ENCODE measurements around the gene THEM5.
"Not testable (repeated sequence)": the region's sequence is repeated elsewhere in the genome, so short reads cannot be mapped to it uniquely, and the experiment has no call there.

The THEM5 gene

GRCh38 chr1:151867765-151868411 lies 14.4 kb upstream of the THEM5 start:
- DNase-seq (ENCODE audit: low spot score): no peak

- DNase-seq (ENCODE audit: low spot score): no peak
These were observed 13.8 kb upstream of the THEM5 start for GRCh38 chr1:151867321-151867720.

DNA sequence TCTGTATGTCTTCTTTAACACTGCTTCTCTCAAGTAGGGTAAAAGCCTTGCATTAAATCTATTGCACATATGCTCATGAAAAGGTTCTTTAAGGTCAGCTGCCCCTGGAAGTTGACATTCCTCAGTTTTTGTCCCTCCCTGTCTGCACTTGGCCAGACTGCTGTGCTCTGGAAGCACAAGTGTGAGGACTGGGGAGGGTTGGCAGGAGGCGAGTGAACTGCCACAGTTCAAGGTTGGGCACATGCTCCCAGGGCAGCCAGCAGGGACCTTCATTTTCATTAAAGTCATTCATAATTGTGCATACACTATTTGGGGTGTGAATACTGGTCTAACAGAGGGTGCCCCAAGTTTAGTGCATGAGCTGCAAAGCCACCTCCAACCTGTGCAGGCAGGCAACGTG lies 10.9 kb upstream of the THEM5 start:
- DNase-seq (ENCODE audit: low spot score): no peak

DNA sequence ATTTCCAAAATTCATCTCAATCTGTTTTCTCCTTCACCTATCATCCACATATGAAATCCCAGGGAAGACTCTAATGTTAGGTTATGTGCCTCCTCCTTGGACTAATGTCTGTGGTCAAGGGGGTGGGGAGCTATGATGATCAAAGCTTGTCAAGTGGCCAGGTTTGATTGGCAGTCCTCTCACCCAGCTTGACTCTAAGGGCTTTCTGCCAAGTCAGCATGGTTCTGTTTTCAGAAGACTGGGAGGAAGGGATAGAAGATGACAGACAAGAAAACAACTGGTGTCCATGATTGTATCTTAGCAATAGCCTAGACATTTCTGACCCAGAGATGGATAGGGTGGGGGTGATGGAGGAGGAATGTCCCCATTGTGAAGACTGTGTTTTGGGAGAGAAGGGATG lies 9.1 kb upstream of the THEM5 start:
- no peak for DNase-seq (ENCODE audit: low spot score)

GRCh38 chr1:151860504-151861187 lies 7.1 kb upstream of the THEM5 start:
- no peak for DNase-seq (ENCODE audit: low spot score)

GRCh38 chr1:151859891-151860293 lies 6.4 kb upstream of the THEM5 start:
- no peak for DNase-seq (ENCODE audit: low spot score)

GRCh38 chr1:151858886-151859665 lies 5.6 kb upstream of the THEM5 start:
- DNase-seq (ENCODE audit: low spot score): no peak

DNA sequence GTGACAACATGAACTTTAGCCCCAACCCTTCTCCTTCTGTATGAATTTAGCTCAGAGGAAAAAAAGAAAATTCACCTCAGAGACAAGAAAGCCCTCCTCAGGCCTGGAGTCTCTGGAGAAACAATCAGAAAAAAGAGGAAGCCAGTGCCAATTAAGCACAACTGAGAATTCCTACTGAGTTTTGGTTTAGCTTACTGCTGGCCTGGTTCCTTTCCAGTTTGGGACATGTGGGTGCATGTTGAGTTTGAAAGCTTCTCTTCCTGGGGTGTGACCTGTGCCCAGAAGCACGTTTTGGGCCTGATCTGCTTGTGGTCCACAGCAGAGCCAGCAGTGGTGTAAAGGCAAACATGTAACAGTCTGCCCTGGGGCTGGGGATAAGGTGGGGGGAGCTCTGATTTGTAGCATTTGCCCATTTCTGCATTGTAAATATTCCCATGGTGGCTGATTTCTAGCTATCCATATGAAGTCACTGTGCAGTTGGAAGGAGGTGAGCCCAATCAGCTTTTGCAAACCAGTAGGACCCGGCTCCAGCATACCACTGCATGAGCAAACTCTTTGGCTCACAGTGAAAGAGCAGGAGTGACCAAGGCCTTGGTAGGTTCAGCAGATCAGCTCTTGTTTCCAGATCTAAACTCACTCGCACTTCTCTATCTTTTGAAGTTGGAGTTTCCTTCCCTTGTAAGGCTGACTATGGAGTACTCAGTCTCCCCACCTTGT lies 4.7 kb upstream of the THEM5 start:
- DNase-seq (ENCODE audit: low spot score): no peak

DNA sequence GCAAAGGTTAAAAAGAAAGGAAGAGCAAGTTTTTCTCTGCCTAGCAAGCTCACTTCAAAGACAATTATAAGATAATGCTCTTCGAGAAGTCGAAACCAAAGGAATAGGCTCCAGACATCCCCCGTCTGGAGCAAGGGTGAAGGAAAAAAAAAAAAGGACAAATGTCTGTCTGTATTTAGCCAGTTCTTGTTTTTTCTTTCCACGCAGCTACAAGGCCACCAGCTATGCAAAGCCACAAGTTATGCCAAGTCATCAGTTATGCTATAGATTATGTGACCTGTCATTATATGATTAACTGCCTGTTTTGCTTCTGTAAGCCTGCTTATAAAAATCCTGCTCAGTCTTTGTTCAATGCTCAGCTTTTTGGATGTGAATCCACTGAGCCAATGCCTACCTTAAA lies 2.4 kb upstream of the THEM5 start:
- no peak for DNase-seq (ENCODE audit: low spot score)

- DNase-seq (ENCODE audit: low spot score): not testable (repeated sequence)
These were observed 2.0 kb upstream of the THEM5 start for GRCh38 chr1:151855516-151855915.

DNA sequence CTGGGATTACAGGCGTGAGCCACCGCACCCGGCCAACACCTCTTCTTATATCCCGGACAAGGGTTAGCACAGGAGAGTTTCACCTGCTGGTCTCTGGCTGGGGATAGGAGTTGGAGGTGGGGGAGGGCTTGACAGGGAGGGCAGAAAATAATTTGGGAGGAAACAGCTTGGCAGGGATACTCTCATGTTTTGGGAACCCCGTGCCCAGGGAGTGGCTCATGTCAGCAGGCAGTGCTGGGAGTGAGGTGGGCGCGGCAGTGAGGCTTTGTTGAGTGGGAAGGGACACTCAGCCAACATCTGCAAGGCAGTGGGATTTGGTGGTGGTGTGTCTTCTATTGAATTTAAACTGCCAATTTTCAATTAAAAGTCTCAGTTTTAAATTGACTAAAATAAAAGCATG lies 1.1 kb upstream of the THEM5 start:
- DNase-seq (ENCODE audit: low spot score): no peak

GRCh38 chr1:151852733-151853132 lies 779 bp downstream of the THEM5 start:
- DNase-seq (ENCODE audit: low spot score): no peak

- no peak for DNase-seq (ENCODE audit: low spot score)
These were observed 1.6 kb downstream of the THEM5 start for GRCh38 chr1:151851886-151852285.

- no peak for DNase-seq (ENCODE audit: low spot score)
These were observed 3.6 kb downstream of the THEM5 start for GRCh38 chr1:151849871-151850270.

GRCh38 chr1:151849126-151849525 lies 4.4 kb downstream of the THEM5 start:
- DNase-seq (ENCODE audit: low spot score): no peak

- no peak for DNase-seq (ENCODE audit: low spot score)
These were observed 5.5 kb downstream of the THEM5 start for GRCh38 chr1:151847867-151848596.

GRCh38 chr1:151846686-151847237 lies 6.8 kb downstream of the THEM5 start:
- DNase-seq (ENCODE audit: low spot score): no peak

GRCh38 chr1:151846062-151846568 lies 7.4 kb downstream of the THEM5 start:
- peak; percentile 78 for DNase-seq (ENCODE audit: low spot score)

DNA sequence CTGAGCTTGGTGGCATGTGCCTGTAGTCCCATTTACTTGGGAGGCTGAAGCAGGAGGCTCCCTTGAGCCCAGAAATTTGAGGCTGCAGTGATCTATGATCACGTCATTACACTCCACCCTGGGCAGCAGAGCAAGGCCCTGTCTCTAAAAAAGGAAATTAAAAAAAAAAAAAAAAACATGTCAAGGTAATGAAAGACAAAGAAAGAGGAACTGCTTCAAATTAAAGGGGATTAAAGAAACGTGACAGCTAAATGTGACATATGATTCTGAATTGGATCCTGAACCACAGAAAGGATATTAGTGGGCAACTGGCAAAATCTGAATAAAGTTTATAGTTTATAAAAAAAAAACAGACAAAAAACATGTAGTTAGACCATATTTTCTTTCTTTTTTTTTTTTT lies 10.1 kb downstream of the THEM5 start:
- no peak for DNase-seq (ENCODE audit: low spot score)

- peak; percentile 96 for DNase-seq (ENCODE audit: low spot score)
These were observed 12.4 kb downstream of the THEM5 start for GRCh38 chr1:151841141-151841540.

DNA sequence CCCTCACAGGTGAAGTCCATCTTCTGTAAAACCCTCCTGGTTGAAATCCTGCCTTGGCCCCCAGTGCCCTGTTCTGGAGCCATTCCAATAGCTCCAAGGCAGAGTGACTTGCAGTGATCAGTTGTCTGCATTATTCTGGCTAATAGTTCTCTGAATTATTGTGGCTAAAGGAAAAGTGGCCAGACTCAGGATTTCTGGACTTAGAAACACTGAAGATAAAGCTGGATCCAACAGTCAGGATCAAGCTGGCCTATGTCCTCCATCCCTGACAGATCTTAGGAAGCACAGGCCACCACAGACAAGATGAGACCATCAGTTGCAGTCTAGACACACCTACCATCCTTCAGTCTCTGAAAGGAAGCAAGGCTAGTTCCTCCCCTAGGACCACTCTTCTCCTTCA lies 13.1 kb downstream of the THEM5 start:
- DNase-seq (ENCODE audit: low spot score): no peak
